Measurements from ENCODE around the gene FUT3. TPM values are rescaled to one million over a fixed set of nuclear protein-coding genes. Genes with fewer than 3 reads are reported as not detected.

Gene FUT3
- total and polyA plus RNA-seq, 9 of the 15 experiments (the other 6 are each of a cell fraction or from before 2014, with no cell fraction given) = 0.09 TPM; not detected in 8

DNA sequence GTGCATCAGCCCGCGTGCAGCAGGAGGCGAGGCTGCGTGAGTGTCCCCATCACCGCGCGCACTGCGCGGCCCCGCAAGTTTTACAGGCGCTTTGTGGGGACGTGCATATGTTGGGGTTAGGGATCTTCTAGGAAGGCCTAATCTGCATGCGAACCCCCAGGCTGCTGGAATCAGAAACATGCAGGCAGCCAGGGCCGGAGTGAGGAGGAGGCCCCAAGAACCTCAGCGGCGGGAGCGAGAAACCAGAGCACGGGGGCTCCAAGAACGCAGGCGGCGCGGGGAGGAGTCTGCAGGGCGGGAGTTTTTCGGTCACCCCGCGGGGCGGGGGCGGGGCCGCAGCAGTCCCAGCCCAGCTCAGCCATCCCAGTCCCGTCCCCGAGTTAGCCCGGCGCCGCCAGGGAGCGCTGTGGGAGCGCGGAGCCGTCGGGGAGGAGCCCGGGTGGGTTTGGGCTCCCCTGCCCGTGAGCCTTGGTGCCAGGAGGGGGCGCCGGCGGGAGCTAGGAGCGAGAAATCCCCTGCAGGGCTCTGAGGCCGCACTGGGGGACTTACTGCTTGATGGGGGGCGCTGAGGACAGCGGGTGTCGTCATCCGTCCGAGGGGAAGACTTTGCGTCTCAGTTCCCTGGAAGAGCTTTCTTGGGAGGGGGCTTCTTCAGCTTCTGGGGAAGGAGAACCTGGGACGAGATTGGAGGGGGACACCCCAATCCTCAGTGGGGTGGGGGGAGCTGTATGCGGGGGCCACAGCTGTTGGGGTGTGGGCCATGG is 47.3 kb downstream of the FUT3 start (continued):
- TF ChIP-seq THRA (IDR thresholded peaks at IDR 0.05) (no peak), NEUROD1 (IDR thresholded peaks at IDR 0.05; ENCODE audit: borderline replicate concordance, low read depth, low read length, partially characterized antibody) (no peak), CCNT2 (IDR thresholded peaks at IDR 0.05; ENCODE audit: borderline replicate concordance, extremely low read depth, insufficient read length, low read depth, low read length) (peak; percentile 93), HMBOX1 (IDR thresholded peaks at IDR 0.05) (no peak), RNF219 (CRISPR knock-in tag; IDR thresholded peaks at IDR 0.05) (no peak), U2AF1 (optimal IDR thresholded peaks at IDR 0.05; ENCODE audit: low read depth, low read length) (no peak), RBM17 (IDR thresholded peaks at IDR 0.05; ENCODE audit: borderline replicate concordance, low read depth, low read length) (no peak), ASH1L (IDR thresholded peaks at IDR 0.05; ENCODE audit: borderline replicate concordance, low read depth, partially characterized antibody) (no peak), SREBF1 (IDR thresholded peaks at IDR 0.05; ENCODE audit: borderline replicate concordance, low read depth, low read length) (no peak), POLR3A (IDR thresholded peaks at IDR 0.05; ENCODE audit: borderline replicate concordance, extremely low read depth, insufficient read depth, insufficient read length) (no peak), BHLHE40 (IDR thresholded peaks at IDR 0.05; ENCODE audit: low read length) (peak; percentile 94; the same call in 1 of the 2 replicates), ZNF740 (CRISPR knock-in tag; IDR thresholded peaks at IDR 0.05) (peak; percentile 76), ZNF740 (tag; IDR thresholded peaks at IDR 0.05) (no peak), CHD4 (IDR thresholded peaks at IDR 0.05; ENCODE audit: insufficient read depth, insufficient replicate concordance, low read depth, low read length, poor library complexity, severe bottlenecking) (no peak), POLR2B (IDR thresholded peaks at IDR 0.05; ENCODE audit: low read depth, partially characterized antibody) (no peak)
- TF ChIP-seq, protein P1, sequence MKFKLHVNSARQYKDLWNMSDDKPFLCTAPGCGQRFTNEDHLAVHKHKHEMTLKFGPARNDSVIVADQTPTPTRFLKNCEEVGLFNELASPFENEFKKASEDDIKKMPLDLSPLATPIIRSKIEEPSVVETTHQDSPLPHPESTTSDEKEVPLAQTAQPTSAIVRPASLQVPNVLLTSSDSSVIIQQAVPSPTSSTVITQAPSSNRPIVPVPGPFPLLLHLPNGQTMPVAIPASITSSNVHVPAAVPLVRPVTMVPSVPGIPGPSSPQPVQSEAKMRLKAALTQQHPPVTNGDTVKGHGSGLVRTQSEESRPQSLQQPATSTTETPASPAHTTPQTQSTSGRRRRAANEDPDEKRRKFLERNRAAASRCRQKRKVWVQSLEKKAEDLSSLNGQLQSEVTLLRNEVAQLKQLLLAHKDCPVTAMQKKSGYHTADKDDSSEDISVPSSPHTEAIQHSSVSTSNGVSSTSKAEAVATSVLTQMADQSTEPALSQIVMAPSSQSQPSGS (CRISPR knock-in tag; IDR thresholded peaks at IDR 0.05) = no peak
- TF ChIP-seq, protein P2, sequence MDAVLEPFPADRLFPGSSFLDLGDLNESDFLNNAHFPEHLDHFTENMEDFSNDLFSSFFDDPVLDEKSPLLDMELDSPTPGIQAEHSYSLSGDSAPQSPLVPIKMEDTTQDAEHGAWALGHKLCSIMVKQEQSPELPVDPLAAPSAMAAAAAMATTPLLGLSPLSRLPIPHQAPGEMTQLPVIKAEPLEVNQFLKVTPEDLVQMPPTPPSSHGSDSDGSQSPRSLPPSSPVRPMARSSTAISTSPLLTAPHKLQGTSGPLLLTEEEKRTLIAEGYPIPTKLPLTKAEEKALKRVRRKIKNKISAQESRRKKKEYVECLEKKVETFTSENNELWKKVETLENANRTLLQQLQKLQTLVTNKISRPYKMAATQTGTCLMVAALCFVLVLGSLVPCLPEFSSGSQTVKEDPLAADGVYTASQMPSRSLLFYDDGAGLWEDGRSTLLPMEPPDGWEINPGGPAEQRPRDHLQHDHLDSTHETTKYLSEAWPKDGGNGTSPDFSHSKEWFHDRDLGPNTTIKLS (IDR thresholded peaks at IDR 0.05; ENCODE audit: borderline replicate concordance, low read depth) = peak; percentile 75; the same call in 1 of the 2 replicates

All from K562 (cell line).